HUES48 (cell line): Measurements from ENCODE around the gene SDK2.
"Not testable (repeated sequence)": the region's sequence is repeated elsewhere in the genome, so short reads cannot be mapped to it uniquely, and the experiment has no call there.

Experiments used
- H3K27ac ChIP-seq: one replicate; pipeline ENCODE4 v1.7.0; 2013; ENCODE audit warnings: low read depth, low read length, inconsistent platforms
- H3K27me3 ChIP-seq: 2 replicates; pipeline ENCODE4 v1.6.1; 2013; ENCODE audit warnings: mild to moderate bottlenecking, low read length; ENCODE audit not compliant: control insufficient read depth, insufficient read depth
- H3K36me3 ChIP-seq: 2 replicates; pipeline ENCODE4 v1.6.1; 2013; ENCODE audit warnings: low read length; ENCODE audit not compliant: control insufficient read depth, insufficient read depth
- H3K4me1 ChIP-seq: 2 replicates; pipeline ENCODE4 v1.6.1; 2013; ENCODE audit warnings: mild to moderate bottlenecking, low read length; ENCODE audit not compliant: control insufficient read depth, insufficient read depth
- H3K4me3 ChIP-seq: 2 replicates; pipeline ENCODE4 v1.5.1; 2013; ENCODE audit warnings: mild to moderate bottlenecking, low read depth, low read length
- H3K9ac ChIP-seq: 2 replicates; pipeline ENCODE4 v1.6.1; 2013; ENCODE audit warnings: mild to moderate bottlenecking, low read depth, low read length, moderate library complexity
- H3K9me3 ChIP-seq: 2 replicates; pipeline ENCODE4 v1.6.1; 2013; ENCODE audit warnings: low read length; ENCODE audit not compliant: control insufficient read depth, insufficient read depth

The SDK2 gene

GRCh38 chr17:73313526-73314127 is 330.6 kb downstream of the SDK2 start:
- Histone ChIP-seq H3K36me3 (no peaks in the 10 kb centered on the region), H3K9me3 (no peaks in the 10 kb centered on the region), H3K4me1 (peaks cover 30% of the 10 kb centered on the region), H3K27me3 (peaks cover 8% of the 10 kb centered on the region), H3K27ac (peak overlapping the region; percentile 69), H3K9ac (no peak overlapping the region), H3K4me3 (no peak overlapping the region)

GRCh38 chr17:73312887-73313286 is 331.4 kb downstream of the SDK2 start:
- not testable (repeated sequence) for H3K9ac ChIP-seq

GRCh38 chr17:73311781-73312641 is 332.2 kb downstream of the SDK2 start, which contains the start of gene CDC42EP4:
Gene CDC42EP4 (minus strand): TSS chr17:73312001. CDS start chr17:73286500, 25,501 bp downstream.
- Histone ChIP-seq H3K9ac (0 out of 2 replicates have a peak within 1 kb of the TSS, but pooled peaks have one; percentile 31), H3K4me3 (peak within 1 kb of the TSS; percentile 89), H3K9me3 (no peaks in the 10 kb centered on the region), H3K36me3 (no peaks in the 10 kb centered on the region), H3K27me3 (peaks cover 8% of the 10 kb centered on the region), H3K4me1 (peaks cover 31% of the 10 kb centered on the region), H3K27ac (peak within 1 kb of the TSS; percentile 88)

More at GRCh38 chr17:73312887-73313286, 331.4 kb downstream of the SDK2 start:
- Histone ChIP-seq H3K4me3 (peak overlapping the region; percentile 89; the same call in 1 of the 2 replicates), H3K4me1 (peaks cover 30% of the 10 kb centered on the region)
- H3K36me3 ChIP-seq, H3K27ac ChIP-seq, H3K27me3 ChIP-seq, H3K9me3 ChIP-seq: not testable (repeated sequence)

- H3K4me1 ChIP-seq, result peaks cover 34% of the 10 kb centered on the region
- H3K36me3 ChIP-seq, result no peaks in the 10 kb centered on the region
- 0 out of 2 replicates have a peak overlapping the region, but pooled peaks have one; percentile 31 for H3K9ac ChIP-seq
- H3K27me3 ChIP-seq, result peaks cover 8% of the 10 kb centered on the region
- peak overlapping the region; percentile 88 for H3K27ac ChIP-seq
- H3K4me3 ChIP-seq, result peak overlapping the region; percentile 89
- H3K9me3 ChIP-seq, result no peaks in the 10 kb centered on the region
Observed at GRCh38 chr17:73311428-73311780, 332.8 kb downstream of the SDK2 start.

GRCh38 chr17:73309727-73310596 is 334.3 kb downstream of the SDK2 start:
- H3K9ac ChIP-seq, result peak overlapping the region; percentile 30
- H3K36me3 ChIP-seq, result no peaks in the 10 kb centered on the region
- H3K4me3 ChIP-seq, result peak overlapping the region; percentile 89
- peak overlapping the region; percentile 88 for H3K27ac ChIP-seq
- peaks cover 8% of the 10 kb centered on the region for H3K27me3 ChIP-seq
- H3K4me1 ChIP-seq, result peaks cover 41% of the 10 kb centered on the region
- no peaks in the 10 kb centered on the region for H3K9me3 ChIP-seq

GRCh38 chr17:73308959-73309358 is 335.3 kb downstream of the SDK2 start:
- H3K36me3 ChIP-seq, H3K27ac ChIP-seq, H3K27me3 ChIP-seq, H3K9me3 ChIP-seq, H3K9ac ChIP-seq: not testable (repeated sequence)
- Histone ChIP-seq H3K4me1 (peaks cover 41% of the 10 kb centered on the region), H3K4me3 (0 out of 2 replicates have a peak overlapping the region, but pooled peaks have one; percentile 89)

- Histone ChIP-seq H3K27me3 (peaks cover 8% of the 10 kb centered on the region), H3K4me1 (peaks cover 39% of the 10 kb centered on the region), H3K9ac (no peak overlapping the region), H3K36me3 (no peaks in the 10 kb centered on the region), H3K9me3 (no peaks in the 10 kb centered on the region), H3K27ac (no peak overlapping the region), H3K4me3 (no peak overlapping the region)
Observed at GRCh38 chr17:73308017-73308823, 336.0 kb downstream of the SDK2 start.

- Histone ChIP-seq H3K9me3 (no peaks in the 10 kb centered on the region), H3K4me1 (peaks cover 31% of the 10 kb centered on the region), H3K27ac (no peak overlapping the region), H3K27me3 (no peaks in the 10 kb centered on the region), H3K9ac (no peak overlapping the region), H3K4me3 (no peak overlapping the region), H3K36me3 (no peaks in the 10 kb centered on the region)
Observed at GRCh38 chr17:73307130-73307529, 337.1 kb downstream of the SDK2 start.

- Histone ChIP-seq H3K9ac (peak overlapping the region; percentile 16; the same call in 1 of the 2 replicates), H3K4me3 (no peak overlapping the region), H3K4me1 (peaks cover 31% of the 10 kb centered on the region), H3K9me3 (no peaks in the 10 kb centered on the region), H3K36me3 (no peaks in the 10 kb centered on the region), H3K27ac (peak overlapping the region; percentile 36), H3K27me3 (no peaks in the 10 kb centered on the region)
Observed at GRCh38 chr17:73305845-73306836, 338.1 kb downstream of the SDK2 start.
